ENCODE measurements around the gene FARS2. TPM values are rescaled to one million over a fixed set of nuclear protein-coding genes. Genes with fewer than 3 reads are reported as not detected.

FARS2 gene
- total and polyA plus RNA-seq, 4 donors = 9.2 to 31.4 (median 19.4) TPM

DNA sequence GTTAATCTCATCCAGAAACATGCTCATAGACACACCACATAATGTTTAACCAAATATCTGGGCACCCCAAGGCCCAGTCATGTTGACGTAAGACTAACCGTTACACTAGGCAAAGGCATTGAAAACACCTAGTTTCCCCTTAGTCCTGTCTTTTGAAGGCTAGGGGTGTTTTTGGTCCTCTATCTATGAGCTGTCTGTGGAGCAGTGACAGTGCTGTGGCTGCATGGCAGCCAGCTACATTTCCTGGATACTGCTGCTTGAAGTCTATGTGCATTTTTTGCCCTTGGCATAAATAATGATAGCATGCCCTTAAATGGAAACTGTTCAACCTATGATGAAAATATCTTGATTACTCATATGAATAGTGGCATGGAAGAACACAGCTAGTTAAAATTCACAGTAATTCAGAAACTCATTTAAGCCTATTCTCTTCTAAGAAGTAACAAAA, 18.6 kb downstream of the FARS2 start:
- DNase-seq = no peak
- Histone ChIP-seq H3K4me1 (ENCODE audit: control insufficient read depth in 5 of 5, insufficient read depth in 5 of 5, low read length in 5 of 5) (peaks cover 0 to 1% (median 0%) of the 10 kb centered on the region in 5 donors), H3K27ac (ENCODE audit: low read depth in 1 of 2, low read length in 1 of 2) (no peak overlapping the region), H3K4me3 (no peak overlapping the region), H3K9ac (ENCODE audit: insufficient read depth in 1 of 2, low read length in 2 of 2) (no peak overlapping the region), H3K36me3 (ENCODE audit: control insufficient read depth in 4 of 4, insufficient read depth in 4 of 4, low read length in 4 of 4) (no peaks in the 10 kb centered on the region), H3K9me3 (ENCODE audit: control insufficient read depth in 4 of 4, insufficient read depth in 3 of 4, low read length in 3 of 4) (no peaks in the 10 kb centered on the region), H3K27me3 (ENCODE audit: control insufficient read depth in 3 of 3, insufficient read depth in 3 of 3, low read length in 2 of 3) (no peaks in the 10 kb centered on the region)
- WGBS, 2 donors = 86 to 91% methylated on average over 2 of the region's 2 CpGs
- TF ChIP-seq, protein P1, sequence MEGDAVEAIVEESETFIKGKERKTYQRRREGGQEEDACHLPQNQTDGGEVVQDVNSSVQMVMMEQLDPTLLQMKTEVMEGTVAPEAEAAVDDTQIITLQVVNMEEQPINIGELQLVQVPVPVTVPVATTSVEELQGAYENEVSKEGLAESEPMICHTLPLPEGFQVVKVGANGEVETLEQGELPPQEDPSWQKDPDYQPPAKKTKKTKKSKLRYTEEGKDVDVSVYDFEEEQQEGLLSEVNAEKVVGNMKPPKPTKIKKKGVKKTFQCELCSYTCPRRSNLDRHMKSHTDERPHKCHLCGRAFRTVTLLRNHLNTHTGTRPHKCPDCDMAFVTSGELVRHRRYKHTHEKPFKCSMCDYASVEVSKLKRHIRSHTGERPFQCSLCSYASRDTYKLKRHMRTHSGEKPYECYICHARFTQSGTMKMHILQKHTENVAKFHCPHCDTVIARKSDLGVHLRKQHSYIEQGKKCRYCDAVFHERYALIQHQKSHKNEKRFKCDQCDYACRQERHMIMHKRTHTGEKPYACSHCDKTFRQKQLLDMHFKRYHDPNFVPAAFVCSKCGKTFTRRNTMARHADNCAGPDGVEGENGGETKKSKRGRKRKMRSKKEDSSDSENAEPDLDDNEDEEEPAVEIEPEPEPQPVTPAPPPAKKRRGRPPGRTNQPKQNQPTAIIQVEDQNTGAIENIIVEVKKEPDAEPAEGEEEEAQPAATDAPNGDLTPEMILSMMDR (IDR thresholded peaks at IDR 0.05; ENCODE audit: control extremely low read depth, extremely low read depth) = no peak
- no peak for ATAC-seq (ENCODE audit: insufficient read depth, low FRiP score)

DNA sequence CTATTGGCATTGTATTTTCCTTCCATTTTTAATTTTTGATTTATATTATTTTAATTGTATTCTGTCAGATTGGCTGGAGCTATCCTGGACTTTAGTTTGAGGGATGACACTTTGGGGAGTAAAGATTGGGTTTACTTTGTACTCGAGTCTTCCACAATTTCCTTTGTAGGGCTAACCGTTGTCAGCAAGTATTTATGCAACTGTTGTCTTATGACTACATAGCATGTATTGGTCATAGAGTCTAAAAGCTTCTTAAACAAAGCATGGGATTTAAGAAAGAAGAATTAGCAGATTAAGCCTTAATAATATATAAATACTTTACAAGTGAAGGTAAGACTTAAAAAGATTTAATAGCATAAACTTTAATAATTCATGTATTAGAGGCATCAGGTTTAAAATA, 19.6 kb downstream of the FARS2 start:
- Histone ChIP-seq H3K9me3 (ENCODE audit: control insufficient read depth in 4 of 4, insufficient read depth in 3 of 4, low read length in 3 of 4) (no peaks in the 10 kb centered on the region), H3K4me1 (ENCODE audit: control insufficient read depth in 5 of 5, insufficient read depth in 5 of 5, low read length in 5 of 5) (peaks cover 0 to 1% (median 0%) of the 10 kb centered on the region in 5 donors), H3K27me3 (ENCODE audit: control insufficient read depth in 3 of 3, insufficient read depth in 3 of 3, low read length in 2 of 3) (no peaks in the 10 kb centered on the region), H3K4me3 (no peak overlapping the region), H3K36me3 (ENCODE audit: control insufficient read depth in 4 of 4, insufficient read depth in 4 of 4, low read length in 4 of 4) (no peaks in the 10 kb centered on the region), H3K9ac (ENCODE audit: insufficient read depth in 1 of 2, low read length in 2 of 2) (no peak overlapping the region), H3K27ac (ENCODE audit: low read depth in 1 of 2, low read length in 1 of 2) (no peak overlapping the region)
- WGBS, 2 donors = 21 to 72% methylated on average over 2 of the region's 2 CpGs
- ATAC-seq (ENCODE audit: insufficient read depth, low FRiP score) = no peak
- no peak for DNase-seq
- TF ChIP-seq, protein P1 (IDR thresholded peaks at IDR 0.05; ENCODE audit: control extremely low read depth, extremely low read depth) = no peak

DNA sequence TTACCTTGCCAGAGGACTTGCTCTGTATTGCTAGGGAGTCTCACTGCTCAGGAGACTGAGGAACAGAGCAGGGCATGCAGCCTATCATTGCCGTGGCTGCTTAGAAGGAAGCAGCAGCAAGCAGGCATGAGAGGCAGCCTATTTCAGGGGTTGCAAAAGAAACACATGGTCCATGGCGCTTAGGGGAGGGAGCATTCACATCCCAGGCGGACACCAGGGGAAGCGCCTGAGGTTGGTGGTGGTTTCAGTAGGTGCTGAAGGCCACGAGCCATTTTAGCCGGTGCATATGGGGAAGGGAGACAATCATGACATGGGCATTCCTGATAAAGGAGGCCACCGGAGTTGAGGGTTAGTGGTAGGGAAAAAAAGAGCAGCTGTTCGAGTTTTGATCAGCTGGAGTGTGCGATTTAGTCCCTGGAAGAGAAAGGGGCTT, 20.9 kb downstream of the FARS2 start:
- H3K4me3 ChIP-seq = no peak overlapping the region
- 47 to 80% methylated on average over 9 of the region's 9 CpGs for WGBS, 2 donors
- no peak for DNase-seq
- H3K9ac ChIP-seq (ENCODE audit: insufficient read depth in 1 of 2, low read length in 2 of 2) = no peak overlapping the region
- TF ChIP-seq, protein P1 (IDR thresholded peaks at IDR 0.05; ENCODE audit: control extremely low read depth, extremely low read depth) = no peak
- H3K27me3 ChIP-seq (ENCODE audit: control insufficient read depth in 3 of 3, insufficient read depth in 3 of 3, low read length in 2 of 3) = no peaks in the 10 kb centered on the region
- peaks cover 0 to 5% (median 0%) of the 10 kb centered on the region in 5 donors for H3K4me1 ChIP-seq (ENCODE audit: control insufficient read depth in 5 of 5, insufficient read depth in 5 of 5, low read length in 5 of 5)
- no peaks in the 10 kb centered on the region for H3K9me3 ChIP-seq (ENCODE audit: control insufficient read depth in 4 of 4, insufficient read depth in 3 of 4, low read length in 3 of 4)
- ATAC-seq (ENCODE audit: insufficient read depth, low FRiP score) = no peak
- no peak overlapping the region for H3K27ac ChIP-seq (ENCODE audit: low read depth in 1 of 2, low read length in 1 of 2)
- peaks cover 0 to 4% (median 0%) of the 10 kb centered on the region in 4 donors for H3K36me3 ChIP-seq (ENCODE audit: control insufficient read depth in 4 of 4, insufficient read depth in 4 of 4, low read length in 4 of 4)

DNA sequence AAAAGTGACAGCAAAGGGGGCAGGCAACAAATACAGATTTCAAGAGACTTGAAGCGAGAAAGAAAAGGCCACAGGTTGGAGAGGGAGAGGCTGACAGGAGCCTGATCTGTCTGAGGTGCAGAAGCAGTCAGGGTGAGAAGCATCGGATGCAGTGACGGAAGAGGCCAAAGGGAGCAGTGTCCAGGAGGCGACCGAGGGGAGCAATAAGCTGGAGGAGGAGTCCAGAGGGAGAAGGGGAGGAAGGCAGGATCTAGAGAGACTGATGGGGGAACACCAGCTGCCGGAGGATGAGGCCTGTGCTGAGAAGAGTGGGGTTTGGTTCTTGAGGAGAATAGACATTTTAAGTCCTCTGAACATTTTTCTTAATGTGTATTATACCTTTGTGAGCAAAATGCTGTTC, 23.8 kb downstream of the FARS2 start:
- no peaks in the 10 kb centered on the region for H3K9me3 ChIP-seq (ENCODE audit: control insufficient read depth in 4 of 4, insufficient read depth in 3 of 4, low read length in 3 of 4)
- 95% methylated on average over 6 of the region's 6 CpGs for WGBS, 2 donors
- DNase-seq = no peak

More for the DNA sequence above, 23.8 kb downstream of the FARS2 start:
- no peak for ATAC-seq (ENCODE audit: insufficient read depth, low FRiP score)
- Histone ChIP-seq H3K36me3 (ENCODE audit: control insufficient read depth in 4 of 4, insufficient read depth in 4 of 4, low read length in 4 of 4) (peaks cover 0 to 4% (median 0%) of the 10 kb centered on the region in 4 donors), H3K4me1 (ENCODE audit: control insufficient read depth in 5 of 5, insufficient read depth in 5 of 5, low read length in 5 of 5) (peaks cover 0 to 9% (median 0%) of the 10 kb centered on the region in 5 donors), H3K27me3 (ENCODE audit: control insufficient read depth in 3 of 3, insufficient read depth in 3 of 3, low read length in 2 of 3) (no peaks in the 10 kb centered on the region), H3K27ac (ENCODE audit: low read depth in 1 of 2, low read length in 1 of 2) (no peak overlapping the region), H3K9ac (ENCODE audit: insufficient read depth in 1 of 2, low read length in 2 of 2) (no peak overlapping the region), H3K4me3 (no peak overlapping the region)
- TF ChIP-seq, protein P1 (IDR thresholded peaks at IDR 0.05; ENCODE audit: control extremely low read depth, extremely low read depth) = no peak
